ENCODE data around the gene CD274. TPM values are rescaled to one million over a fixed set of nuclear protein-coding genes. Genes with fewer than 3 reads are reported as not detected.
"Not testable (repeated sequence)": the region's sequence is repeated elsewhere in the genome, so short reads cannot be mapped to it uniquely, and the experiment has no call there.

The CD274 gene
- total RNA-seq, 2 experiments from 2014 or later = 5.3 to 6.3 TPM

- Histone ChIP-seq H3K27me3 (ENCODE audit: control insufficient read depth in 1 of 2, insufficient read depth in 2 of 2, low read length in 2 of 2) (no peaks in the 10 kb centered on the region), H3K9me3 (ENCODE audit: control insufficient read depth in 1 of 2, insufficient read depth in 1 of 2, low read length in 2 of 2) (no peaks in the 10 kb centered on the region), H3K36me3 (ENCODE audit: insufficient read depth, low read length) (peaks cover 11% of the 10 kb centered on the region), H3K4me3 (ENCODE audit: low read length) (no peak overlapping the region), H3K27ac (ENCODE audit: low read depth in 1 of 2, low read length in 2 of 2) (no peak overlapping the region), H3K4me1 (ENCODE audit: insufficient read depth, low read length) (peaks cover 24% of the 10 kb centered on the region)
- ChIA-PET CTCF (interaction anchor here (1.0 kb wide), 1 partner anchor 145 kb away, joined by 3 read pairs; no protein-coding TSS in a partner anchor), POLR2A (no interaction called here)
- Mint-ChIP-seq H3K27me3 (no peaks in the 10 kb centered on the region), H3K27ac (no peak overlapping the region), H3K4me3 (peak overlapping the region; percentile 3), H3K9me3 (no peaks in the 10 kb centered on the region), H3K4me1 (ENCODE audit: low read depth) (peaks cover 57% of the 10 kb centered on the region), H3K36me3 (ENCODE audit: low read depth) (peaks cover 43% of the 10 kb centered on the region)
- ATAC-seq (ENCODE audit: poor library complexity) = no peak
- no peak for DNase-seq
- intact Hi-C loops (cut with DNase I, micrococcal nuclease) = loop anchor here in 1 of 2 experiments (10.0 kb wide), 1 partner anchor 380 kb away; the partner anchor contains the start of gene ERMP1
- TF ChIP-seq CTCF (IDR thresholded peaks at IDR 0.05) = no peak
These were observed 4.8 kb downstream of the CD274 start for GRCh38 chr9:5455181-5455580.

- no peaks in the 10 kb centered on the region for H3K9me3 Mint-ChIP-seq
- POLR2A ChIA-PET = interaction anchor here (2.6 kb wide), 1 partner anchor 9 kb away, joined by 13 read pairs; the partner anchor contains the start of gene CD274
- intact Hi-C loops (cut with DNase I, micrococcal nuclease) = loop anchor here in 1 of 2 experiments (10.0 kb wide), 1 partner anchor 375 kb away; the partner anchor contains the start of gene ERMP1
- Histone ChIP-seq H3K9me3 (ENCODE audit: control insufficient read depth in 1 of 2, insufficient read depth in 1 of 2, low read length in 2 of 2) (no peaks in the 10 kb centered on the region), H3K4me3 (ENCODE audit: low read length) (no peak overlapping the region), H3K27ac (ENCODE audit: low read depth in 1 of 2, low read length in 2 of 2) (no peak overlapping the region), H3K36me3 (ENCODE audit: insufficient read depth, low read length) (peaks cover 27% of the 10 kb centered on the region), H3K4me1 (ENCODE audit: insufficient read depth, low read length) (peaks cover 5% of the 10 kb centered on the region), H3K27me3 (ENCODE audit: control insufficient read depth in 1 of 2, insufficient read depth in 2 of 2, low read length in 2 of 2) (no peaks in the 10 kb centered on the region)
- H3K27me3 Mint-ChIP-seq = no peaks in the 10 kb centered on the region
- no peak overlapping the region for H3K27ac Mint-ChIP-seq
- peaks cover 66% of the 10 kb centered on the region for H3K36me3 Mint-ChIP-seq (ENCODE audit: low read depth)
- no peak overlapping the region for H3K4me3 Mint-ChIP-seq
- ATAC-seq (ENCODE audit: poor library complexity) (no peak), DNase-seq (peak in 2 of 14 experiments; percentile 43 to 45)
- H3K4me1 Mint-ChIP-seq (ENCODE audit: low read depth) = peaks cover 23% of the 10 kb centered on the region
- CTCF ChIA-PET = interaction anchor here (1.6 to 2.7 kb wide), 2 partner anchors 9 to 141 kb away, joined by 3 to 6 read pairs; partner anchors contain the start of gene CD274
- TF ChIP-seq CTCF (IDR thresholded peaks at IDR 0.05) = no peak
These were observed 9.0 kb downstream of the CD274 start for GRCh38 chr9:5459289-5459829.

GRCh38 chr9:5460157-5460556 is 9.8 kb downstream of the CD274 start:
- DNase-seq (no peak), ATAC-seq (ENCODE audit: poor library complexity) (no peak)
- Histone ChIP-seq H3K4me3 (ENCODE audit: low read length) (no peak overlapping the region), H3K27me3 (ENCODE audit: control insufficient read depth in 1 of 2, insufficient read depth in 2 of 2, low read length in 2 of 2) (no peaks in the 10 kb centered on the region), H3K27ac (ENCODE audit: low read depth in 1 of 2, low read length in 2 of 2) (no peak overlapping the region), H3K4me1 (ENCODE audit: insufficient read depth, low read length) (peaks cover 5% of the 10 kb centered on the region), H3K36me3 (ENCODE audit: insufficient read depth, low read length) (peaks cover 30% of the 10 kb centered on the region), H3K9me3 (ENCODE audit: control insufficient read depth in 1 of 2, insufficient read depth in 1 of 2, low read length in 2 of 2) (no peaks in the 10 kb centered on the region)
- H3K4me1 Mint-ChIP-seq (ENCODE audit: low read depth) = peaks cover 17% of the 10 kb centered on the region
- H3K9me3 Mint-ChIP-seq = no peaks in the 10 kb centered on the region
- ChIA-PET CTCF (interaction anchor here (1.6 to 2.7 kb wide), 2 partner anchors 10 to 140 kb away, joined by 3 to 6 read pairs; partner anchors contain the start of gene CD274), POLR2A (interaction anchor here (2.6 kb wide), 1 partner anchor 10 kb away, joined by 13 read pairs; the partner anchor contains the start of gene CD274)
- H3K27ac Mint-ChIP-seq = no peak overlapping the region
- H3K36me3 Mint-ChIP-seq (ENCODE audit: low read depth) = peaks cover 74% of the 10 kb centered on the region
- intact Hi-C loops (cut with DNase I, micrococcal nuclease) = no loop called here
- no peak for TF ChIP-seq CTCF (IDR thresholded peaks at IDR 0.05)
- no peaks in the 10 kb centered on the region for H3K27me3 Mint-ChIP-seq
- H3K4me3 Mint-ChIP-seq = no peak overlapping the region

- not testable (repeated sequence) for ATAC-seq (ENCODE audit: poor library complexity)
These were observed 14.5 kb downstream of the CD274 start for GRCh38 chr9:5464831-5465330.

More at GRCh38 chr9:5464831-5465330, 14.5 kb downstream of the CD274 start:
- H3K27ac ChIP-seq (ENCODE audit: low read depth in 1 of 2, low read length in 2 of 2); H3K4me1 Mint-ChIP-seq (ENCODE audit: low read depth); H3K27me3 ChIP-seq (ENCODE audit: control insufficient read depth in 1 of 2, insufficient read depth in 2 of 2, low read length in 2 of 2); DNase-seq; H3K27me3 Mint-ChIP-seq; CTCF ChIA-PET; H3K9me3 ChIP-seq (ENCODE audit: control insufficient read depth in 1 of 2, insufficient read depth in 1 of 2, low read length in 2 of 2); H3K9me3 Mint-ChIP-seq; intact Hi-C loops (cut with DNase I, micrococcal nuclease); H3K4me3 Mint-ChIP-seq; H3K4me1 ChIP-seq (ENCODE audit: insufficient read depth, low read length); H3K4me3 ChIP-seq (ENCODE audit: low read length); H3K27ac Mint-ChIP-seq: not testable (repeated sequence)
- POLR2A ChIA-PET = interaction anchor here (1.3 kb wide), 1 partner anchor 15 kb away, joined by 6 read pairs; the partner anchor contains the start of gene CD274
- H3K36me3 Mint-ChIP-seq (ENCODE audit: low read depth) = peaks cover 80% of the 10 kb centered on the region
- peaks cover 47% of the 10 kb centered on the region for H3K36me3 ChIP-seq (ENCODE audit: insufficient read depth, low read length)
